AG08395 (cell line): Measurements from ENCODE around the gene AADACL4.

Experiments used
- DNase-seq: peaks from one replicate; pipeline ENCODE4 v3.0.0; 2012; ENCODE audit warnings: mixed read lengths, low spot score

The AADACL4 gene

GRCh38 chr1:12643785-12644184 is at the start of gene AADACL4:
Gene AADACL4, plus strand, starts transcription at chr1:12644085. Its CDS starts 462 bp downstream, at chr1:12644547.
- DNase-seq = no peak

GRCh38 chr1:12594490-12594889 is 49.4 kb upstream of the AADACL4 start:
- DNase-seq = no peak

- DNase-seq = peak; percentile 74
Measured at GRCh38 chr1:12594966-12595756, 48.7 kb upstream of the AADACL4 start.

DNA sequence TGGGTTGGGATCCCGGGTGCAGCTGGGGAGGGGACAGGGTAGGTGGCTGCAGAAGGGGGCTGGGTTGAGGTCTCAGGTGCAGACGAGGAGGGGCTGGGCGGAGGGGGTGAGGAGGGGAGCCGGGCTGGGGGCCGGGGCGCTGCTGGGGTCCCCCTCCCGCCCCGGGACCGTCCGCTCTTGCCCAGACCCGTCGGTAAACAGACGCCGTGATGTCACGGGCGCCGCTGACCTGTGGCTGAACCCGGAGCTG is 48.2 kb upstream of the AADACL4 start:
- no peak for DNase-seq

DNA sequence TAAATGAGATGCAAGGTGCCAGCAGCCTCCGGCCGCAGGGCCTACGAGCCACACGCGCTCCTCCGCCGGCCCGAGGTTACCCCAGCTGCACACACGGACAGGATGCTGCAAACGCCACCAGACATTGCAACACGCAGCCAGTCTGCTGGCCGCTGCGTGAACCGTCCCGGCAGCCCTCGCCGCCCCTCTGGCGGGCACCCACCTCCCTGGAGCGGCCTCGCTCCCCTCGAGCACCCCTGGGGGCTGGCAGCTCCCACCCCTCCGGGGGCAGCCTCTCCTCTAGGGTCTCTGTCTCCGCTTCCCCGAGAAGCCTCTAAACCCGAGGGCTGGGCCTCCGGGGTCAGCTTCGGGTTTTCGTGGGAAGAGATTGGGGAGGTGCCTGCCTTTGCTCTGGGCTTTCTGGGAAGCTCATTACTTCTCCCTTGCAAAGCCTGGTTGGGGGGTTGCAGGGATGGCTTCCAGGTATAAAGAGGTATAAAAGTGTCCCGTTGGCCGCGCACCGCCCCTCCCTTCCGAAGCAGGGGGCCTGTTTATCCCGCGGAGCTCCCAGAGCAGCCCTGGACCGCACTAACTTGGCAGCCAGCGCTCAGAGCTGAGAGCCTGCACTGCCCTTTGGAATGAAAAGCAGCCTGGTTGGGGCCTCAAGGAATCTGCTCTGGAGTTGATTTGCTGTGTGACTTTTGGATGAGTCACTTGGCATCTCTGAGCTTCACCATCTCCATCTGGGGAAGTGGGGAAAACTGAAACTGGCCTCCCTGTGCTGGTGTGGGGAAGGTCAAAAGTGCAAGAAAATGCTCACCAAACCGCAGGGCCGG is 47.7 kb upstream of the AADACL4 start:
- DNase-seq = peak; percentile 95

DNA sequence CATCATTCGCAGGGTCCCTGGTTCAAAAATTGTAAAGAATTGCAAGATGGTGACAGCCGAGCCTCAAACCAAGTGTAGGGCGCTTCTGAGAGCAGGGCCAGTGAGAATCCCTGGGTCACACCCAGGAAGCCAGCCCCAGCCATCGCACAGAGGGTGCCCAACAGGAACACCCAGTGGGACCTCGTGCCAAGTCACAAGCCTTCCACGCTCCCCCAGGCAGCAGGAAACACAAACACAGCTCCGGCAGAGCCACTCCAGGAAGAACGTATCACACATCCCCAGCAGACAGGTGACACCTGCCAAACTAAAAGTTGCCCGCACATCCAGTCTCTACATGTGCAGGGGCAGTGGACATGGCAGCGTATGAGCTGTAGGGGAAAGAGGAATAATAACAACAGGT is 46.1 kb upstream of the AADACL4 start:
- DNase-seq = no peak

DNA sequence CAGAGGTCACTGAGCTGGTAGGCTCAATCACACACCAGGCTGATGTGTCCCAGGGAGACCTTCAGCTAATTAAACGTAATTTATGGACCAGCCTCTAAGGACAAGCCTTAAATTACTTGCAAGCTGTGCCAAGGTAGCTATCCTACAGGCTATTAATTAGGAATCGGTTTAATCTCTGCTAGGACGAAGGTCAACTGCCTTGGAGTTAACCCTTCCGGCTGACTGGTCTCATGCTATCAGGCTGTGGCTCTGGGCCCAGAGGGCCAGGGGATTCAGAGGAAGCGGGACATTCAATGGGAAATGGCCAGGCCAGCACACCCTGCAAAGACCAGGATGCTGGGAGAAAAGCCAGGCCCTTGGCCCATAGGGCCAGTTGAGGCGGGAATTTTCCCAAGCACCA is 44.9 kb upstream of the AADACL4 start:
- no peak for DNase-seq

DNA sequence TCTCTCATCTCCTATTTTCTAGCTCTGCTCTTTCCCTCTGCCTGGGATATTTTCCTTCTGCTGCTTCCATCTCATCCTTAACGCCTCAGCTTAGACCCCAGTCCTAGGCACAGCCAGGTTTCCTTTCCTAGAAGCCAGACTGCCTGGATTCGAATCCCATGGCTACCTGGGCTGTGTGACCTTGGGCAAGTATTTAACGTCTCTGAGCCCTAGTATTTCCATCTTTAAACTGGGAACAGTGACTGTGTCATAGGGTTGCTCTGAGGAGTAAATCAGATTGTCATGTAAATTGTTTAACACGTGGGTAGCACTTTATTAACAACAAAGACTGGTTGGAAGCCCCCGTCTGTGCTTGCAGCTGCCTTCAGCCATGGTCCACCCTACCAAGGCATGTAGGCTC is 44.2 kb upstream of the AADACL4 start:
- no peak for DNase-seq

DNA sequence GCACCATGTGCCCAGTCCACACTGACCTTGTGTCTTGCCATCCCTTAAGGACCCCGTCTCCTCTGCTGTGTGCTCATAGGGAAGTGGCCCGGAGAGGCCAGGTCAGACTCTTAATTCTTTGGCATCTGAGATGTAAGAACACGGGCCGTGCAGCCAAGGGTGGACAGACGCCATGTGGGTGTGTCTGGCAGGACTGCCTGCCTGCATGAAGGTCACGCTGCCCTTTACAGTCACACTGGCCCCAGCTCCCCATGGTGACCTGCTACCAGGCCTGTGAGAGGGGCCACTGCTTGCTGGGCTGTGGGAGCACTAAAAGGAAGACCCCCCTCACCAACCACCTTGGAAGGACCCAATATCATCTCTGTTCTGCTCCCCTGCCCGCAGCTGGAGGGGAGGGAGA is 43.5 kb upstream of the AADACL4 start:
- DNase-seq = no peak

- DNase-seq = no peak
Measured at GRCh38 chr1:12600880-12601633, 42.8 kb upstream of the AADACL4 start.

GRCh38 chr1:12601700-12602658 is 41.9 kb upstream of the AADACL4 start:
- DNase-seq = peak; percentile 71

DNA sequence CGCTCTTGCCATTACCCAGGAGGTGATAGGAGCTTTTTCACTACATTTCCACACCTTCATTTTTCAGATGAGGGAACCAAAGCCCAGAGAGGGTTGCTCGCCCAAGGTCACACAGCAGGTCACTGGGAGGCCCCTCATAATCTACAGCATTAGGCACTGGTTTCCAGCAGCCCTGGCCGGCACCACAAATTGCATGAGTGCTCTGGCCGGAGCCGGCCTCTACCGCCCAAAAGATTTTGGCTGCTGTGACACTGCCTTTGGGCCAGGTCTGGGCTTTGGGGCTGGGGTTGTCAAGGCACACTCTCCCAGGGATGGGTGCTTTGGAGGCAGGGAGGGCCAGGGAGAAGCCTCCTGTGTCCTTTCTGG is 41.2 kb upstream of the AADACL4 start:
- DNase-seq = no peak

GRCh38 chr1:12603224-12603623 is 40.7 kb upstream of the AADACL4 start:
- no peak for DNase-seq

GRCh38 chr1:12604114-12604874 is 39.6 kb upstream of the AADACL4 start:
- DNase-seq = peak; percentile 93

- DNase-seq = no peak
Measured at GRCh38 chr1:12604986-12605385, 38.9 kb upstream of the AADACL4 start.

DNA sequence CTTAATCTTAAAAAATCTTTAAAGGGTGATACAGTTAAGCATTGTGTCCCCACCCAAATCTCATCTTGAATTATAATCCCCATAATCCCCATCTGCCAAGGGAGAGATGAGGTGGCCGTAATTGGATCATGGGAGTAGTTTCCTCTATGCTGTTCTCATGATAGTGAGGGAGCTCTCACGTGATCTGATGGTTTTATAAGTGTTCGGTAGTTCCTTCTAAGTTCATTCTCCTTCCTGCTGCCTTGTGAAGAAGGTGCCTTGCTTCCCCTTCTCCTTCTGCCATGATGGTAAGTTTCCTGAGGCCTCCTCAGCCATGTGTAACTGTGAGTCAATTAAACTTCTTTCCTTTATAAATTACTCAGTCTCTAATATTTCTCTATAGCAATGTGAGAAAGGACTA is 36.6 kb upstream of the AADACL4 start:
- DNase-seq = no peak

- no peak for DNase-seq
Measured at GRCh38 chr1:12608311-12608957, 35.5 kb upstream of the AADACL4 start.

GRCh38 chr1:12609469-12610003 is 34.3 kb upstream of the AADACL4 start:
- DNase-seq = no peak

DNA sequence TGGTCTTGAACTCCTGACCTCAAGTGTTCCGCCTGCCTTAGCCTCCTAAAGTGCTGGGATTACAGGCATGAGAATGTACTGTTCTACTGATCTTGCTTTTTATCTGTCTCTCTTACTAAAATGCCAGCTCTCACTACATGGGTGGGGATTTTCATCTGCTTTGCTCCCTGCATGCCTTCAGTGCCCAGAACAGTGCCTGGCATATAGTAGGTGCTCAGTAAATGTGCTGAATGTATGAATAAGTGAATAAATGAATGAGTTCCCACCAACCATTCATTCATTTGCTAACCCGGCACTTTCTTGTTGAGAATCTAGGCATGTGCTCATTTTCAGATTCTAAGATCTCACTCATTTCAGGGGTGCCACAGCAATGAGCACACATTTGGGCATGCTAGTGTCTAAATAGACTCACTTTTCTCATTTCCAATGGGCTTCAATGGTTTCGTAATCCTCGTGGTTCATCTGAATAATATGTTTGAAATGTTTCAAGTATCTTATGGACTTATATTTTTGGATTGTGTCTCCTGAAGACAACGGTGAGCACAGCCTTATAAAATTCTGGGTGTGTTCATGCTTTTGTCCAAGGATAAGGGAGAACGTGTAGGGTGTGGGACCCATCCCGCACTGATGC is 33.5 kb upstream of the AADACL4 start:
- peak; percentile 35 for DNase-seq

DNA sequence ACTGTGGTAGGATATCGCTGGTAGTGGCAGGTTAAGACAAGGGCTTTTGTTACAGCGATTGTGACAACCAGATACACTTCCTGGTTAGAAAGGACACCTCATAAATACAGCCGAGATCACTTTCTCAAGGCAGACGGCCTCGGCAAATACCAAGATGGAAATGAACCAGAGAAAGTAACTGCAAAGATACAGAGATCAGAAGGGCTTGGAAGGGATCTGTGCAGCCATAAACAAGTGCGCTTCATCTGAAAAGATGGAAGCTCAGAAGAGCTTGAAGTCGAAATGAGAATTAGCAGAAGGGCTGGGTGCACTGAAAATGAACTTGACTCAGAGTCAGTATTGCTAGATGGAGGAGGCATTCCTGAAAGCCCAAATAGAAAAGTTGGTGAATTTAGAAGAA is 32.9 kb upstream of the AADACL4 start:
- DNase-seq = no peak
